ENCODE results near the gene TMEM18.

Gene TMEM18

DNA sequence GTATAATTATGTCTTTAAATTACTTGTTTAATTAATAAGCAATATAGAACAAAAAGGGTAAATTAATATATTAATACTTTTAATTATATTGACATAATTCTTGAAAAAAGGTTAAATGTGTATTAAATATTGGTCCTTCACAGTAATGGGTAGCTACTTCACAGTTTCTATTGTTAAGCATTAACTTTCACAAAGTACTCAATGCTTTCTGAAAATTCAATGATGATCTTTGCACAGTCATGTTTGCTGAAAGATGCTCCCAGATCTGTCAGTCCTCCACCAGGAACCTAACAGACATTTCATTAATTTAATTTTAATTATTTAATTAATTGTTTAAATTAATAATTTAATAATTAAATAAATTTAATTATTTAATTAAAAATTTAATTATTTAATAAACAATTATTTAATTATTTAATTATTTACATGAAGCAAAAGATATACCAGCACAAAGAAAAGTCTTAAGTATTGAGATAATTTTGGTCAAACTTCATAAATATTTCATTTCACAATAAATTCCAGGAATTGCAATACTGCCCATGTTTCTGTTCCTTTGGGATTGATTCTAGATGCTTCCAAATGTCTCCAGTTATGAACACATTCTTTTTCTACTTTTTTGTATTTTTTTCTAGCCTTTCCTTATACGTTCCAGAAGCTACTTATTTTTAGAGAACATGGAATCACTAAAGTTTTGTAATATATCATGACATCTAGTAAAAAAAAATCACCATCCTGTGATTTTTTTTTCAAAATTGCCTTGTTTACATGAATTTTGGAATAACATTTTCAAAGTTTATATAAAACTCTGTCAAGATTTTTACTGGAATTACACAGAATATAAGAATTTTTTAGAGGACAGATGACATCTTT, 46.5 kb downstream of the TMEM18 start:
- H3K36me3 ChIP-seq (ENCODE audit: control insufficient read depth in 2 of 2, insufficient read depth in 1 of 2, low read length in 2 of 2): no peaks in the 10 kb centered on the region
- TF ChIP-seq FEZF1 (tag by site-specific recombination; IDR thresholded peaks at IDR 0.05): no peak
- TF ChIP-seq ZBTB7A (tag by site-specific recombination; IDR thresholded peaks at IDR 0.05; ENCODE audit: low read depth): no peak
- no peak for TF ChIP-seq ZNF76 (tag by site-specific recombination; IDR thresholded peaks at IDR 0.05; ENCODE audit: borderline replicate concordance, low read depth)
- no peak for TF ChIP-seq ZNF48 (tag by site-specific recombination; IDR thresholded peaks at IDR 0.05)
- TF ChIP-seq ZNF211 (tag by site-specific recombination; IDR thresholded peaks at IDR 0.05; ENCODE audit: low read depth): no peak
- no peak for TF ChIP-seq KLF8 (tag by site-specific recombination; IDR thresholded peaks at IDR 0.05)
- TF ChIP-seq ZBTB21 (tag by site-specific recombination; IDR thresholded peaks at IDR 0.05): no peak
- TF ChIP-seq ZNF791 (tag by site-specific recombination; IDR thresholded peaks at IDR 0.05): no peak
- H3K4me1 ChIP-seq (ENCODE audit: control insufficient read depth, insufficient read depth, low read length): no peaks in the 10 kb centered on the region
- POLR2A ChIA-PET: interaction anchor here (0.6 kb wide), 1 partner anchor 95 kb away, joined by 4 read pairs; no protein-coding TSS in a partner anchor
- H3K27ac ChIP-seq (ENCODE audit: extremely low read depth, low read depth, low read length): no peak overlapping the region
- H3K9me3 ChIP-seq (ENCODE audit: control insufficient read depth, insufficient read depth, low read depth, low read length): no peaks in the 10 kb centered on the region
- CTCF ChIA-PET: interaction anchor here (0.6 to 1.3 kb wide), 3 partner anchors 7 to 145 kb away, joined by 3 to 4 read pairs (median 3); no protein-coding TSS in a partner anchor
- no peak overlapping the region for H3K4me3 ChIP-seq (ENCODE audit: low read depth, low read length)

DNA sequence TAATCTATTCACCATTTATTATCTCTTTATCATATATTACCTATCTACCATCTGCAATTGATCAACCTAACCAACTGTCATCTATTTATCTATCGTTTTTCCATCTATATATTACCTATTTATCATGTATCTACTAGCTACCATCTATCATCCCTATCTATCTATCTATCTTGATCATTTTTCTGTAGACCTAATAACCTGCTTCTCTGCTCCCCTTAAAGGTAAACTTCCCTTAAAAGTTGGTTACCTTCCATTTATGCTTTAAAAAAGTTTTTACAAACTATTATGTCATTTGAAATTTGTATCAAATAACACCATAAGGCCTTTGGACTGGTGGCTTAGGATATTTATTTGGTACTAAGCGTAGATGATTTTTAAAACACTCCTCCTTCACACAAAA, 47.2 kb downstream of the TMEM18 start:
- no peak overlapping the region for H3K27ac ChIP-seq (ENCODE audit: extremely low read depth, low read depth, low read length)
- no peaks in the 10 kb centered on the region for H3K9me3 ChIP-seq (ENCODE audit: control insufficient read depth, insufficient read depth, low read depth, low read length)
- H3K36me3 ChIP-seq (ENCODE audit: control insufficient read depth in 2 of 2, insufficient read depth in 1 of 2, low read length in 2 of 2): no peaks in the 10 kb centered on the region
- H3K4me1 ChIP-seq (ENCODE audit: control insufficient read depth, insufficient read depth, low read length): no peaks in the 10 kb centered on the region
- ChIA-PET POLR2A (no interaction called here), CTCF (interaction anchor here (0.7 to 1.3 kb wide), 2 partner anchors 8 to 144 kb away, joined by 3 read pairs; no protein-coding TSS in a partner anchor)
- H3K4me3 ChIP-seq (ENCODE audit: low read depth, low read length): no peak overlapping the region
- TF ChIP-seq ZNF555 (tag by site-specific recombination; conservative IDR thresholded peaks at IDR 0.05) (no peak), ZNF391 (tag by site-specific recombination; IDR thresholded peaks at IDR 0.05; ENCODE audit: borderline replicate concordance, low read depth) (no peak), KLF8 (tag by site-specific recombination; IDR thresholded peaks at IDR 0.05) (no peak), ZNF843 (tag by site-specific recombination; IDR thresholded peaks at IDR 0.05) (no peak), ZFP3 (tag by site-specific recombination; IDR thresholded peaks at IDR 0.05; ENCODE audit: low read depth) (no peak), ZNF157 (tag by site-specific recombination; IDR thresholded peaks at IDR 0.05) (no peak), ZNF830 (tag by site-specific recombination; IDR thresholded peaks at IDR 0.05; ENCODE audit: low read depth) (no peak), ZNF514 (tag by site-specific recombination; IDR thresholded peaks at IDR 0.05) (no peak), GLIS2 (tag by site-specific recombination; IDR thresholded peaks at IDR 0.05) (no peak), ZNF747 (tag by site-specific recombination; IDR thresholded peaks at IDR 0.05) (no peak), ZBTB17 (tag by site-specific recombination; IDR thresholded peaks at IDR 0.05) (no peak)
- TF ChIP-seq, protein P1, sequence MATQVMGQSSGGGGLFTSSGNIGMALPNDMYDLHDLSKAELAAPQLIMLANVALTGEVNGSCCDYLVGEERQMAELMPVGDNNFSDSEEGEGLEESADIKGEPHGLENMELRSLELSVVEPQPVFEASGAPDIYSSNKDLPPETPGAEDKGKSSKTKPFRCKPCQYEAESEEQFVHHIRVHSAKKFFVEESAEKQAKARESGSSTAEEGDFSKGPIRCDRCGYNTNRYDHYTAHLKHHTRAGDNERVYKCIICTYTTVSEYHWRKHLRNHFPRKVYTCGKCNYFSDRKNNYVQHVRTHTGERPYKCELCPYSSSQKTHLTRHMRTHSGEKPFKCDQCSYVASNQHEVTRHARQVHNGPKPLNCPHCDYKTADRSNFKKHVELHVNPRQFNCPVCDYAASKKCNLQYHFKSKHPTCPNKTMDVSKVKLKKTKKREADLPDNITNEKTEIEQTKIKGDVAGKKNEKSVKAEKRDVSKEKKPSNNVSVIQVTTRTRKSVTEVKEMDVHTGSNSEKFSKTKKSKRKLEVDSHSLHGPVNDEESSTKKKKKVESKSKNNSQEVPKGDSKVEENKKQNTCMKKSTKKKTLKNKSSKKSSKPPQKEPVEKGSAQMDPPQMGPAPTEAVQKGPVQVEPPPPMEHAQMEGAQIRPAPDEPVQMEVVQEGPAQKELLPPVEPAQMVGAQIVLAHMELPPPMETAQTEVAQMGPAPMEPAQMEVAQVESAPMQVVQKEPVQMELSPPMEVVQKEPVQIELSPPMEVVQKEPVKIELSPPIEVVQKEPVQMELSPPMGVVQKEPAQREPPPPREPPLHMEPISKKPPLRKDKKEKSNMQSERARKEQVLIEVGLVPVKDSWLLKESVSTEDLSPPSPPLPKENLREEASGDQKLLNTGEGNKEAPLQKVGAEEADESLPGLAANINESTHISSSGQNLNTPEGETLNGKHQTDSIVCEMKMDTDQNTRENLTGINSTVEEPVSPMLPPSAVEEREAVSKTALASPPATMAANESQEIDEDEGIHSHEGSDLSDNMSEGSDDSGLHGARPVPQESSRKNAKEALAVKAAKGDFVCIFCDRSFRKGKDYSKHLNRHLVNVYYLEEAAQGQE (tag by site-specific recombination; IDR thresholded peaks at IDR 0.05): no peak
- TF ChIP-seq, protein P2, sequence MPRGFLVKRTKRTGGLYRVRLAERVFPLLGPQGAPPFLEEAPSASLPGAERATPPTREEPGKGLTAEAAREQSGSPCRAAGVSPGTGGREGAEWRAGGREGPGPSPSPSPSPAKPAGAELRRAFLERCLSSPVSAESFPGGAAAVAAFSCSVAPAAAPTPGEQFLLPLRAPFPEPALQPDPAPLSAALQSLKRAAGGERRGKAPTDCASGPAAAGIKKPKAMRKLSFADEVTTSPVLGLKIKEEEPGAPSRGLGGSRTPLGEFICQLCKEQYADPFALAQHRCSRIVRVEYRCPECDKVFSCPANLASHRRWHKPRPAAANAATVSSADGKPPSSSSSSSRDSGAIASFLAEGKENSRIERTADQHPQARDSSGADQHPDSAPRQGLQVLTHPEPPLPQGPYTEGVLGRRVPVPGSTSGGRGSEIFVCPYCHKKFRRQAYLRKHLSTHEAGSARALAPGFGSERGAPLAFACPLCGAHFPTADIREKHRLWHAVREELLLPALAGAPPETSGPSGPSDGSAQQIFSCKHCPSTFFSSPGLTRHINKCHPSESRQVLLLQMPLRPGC (tag by site-specific recombination; IDR thresholded peaks at IDR 0.05): no peak
- TF ChIP-seq, protein P3, sequence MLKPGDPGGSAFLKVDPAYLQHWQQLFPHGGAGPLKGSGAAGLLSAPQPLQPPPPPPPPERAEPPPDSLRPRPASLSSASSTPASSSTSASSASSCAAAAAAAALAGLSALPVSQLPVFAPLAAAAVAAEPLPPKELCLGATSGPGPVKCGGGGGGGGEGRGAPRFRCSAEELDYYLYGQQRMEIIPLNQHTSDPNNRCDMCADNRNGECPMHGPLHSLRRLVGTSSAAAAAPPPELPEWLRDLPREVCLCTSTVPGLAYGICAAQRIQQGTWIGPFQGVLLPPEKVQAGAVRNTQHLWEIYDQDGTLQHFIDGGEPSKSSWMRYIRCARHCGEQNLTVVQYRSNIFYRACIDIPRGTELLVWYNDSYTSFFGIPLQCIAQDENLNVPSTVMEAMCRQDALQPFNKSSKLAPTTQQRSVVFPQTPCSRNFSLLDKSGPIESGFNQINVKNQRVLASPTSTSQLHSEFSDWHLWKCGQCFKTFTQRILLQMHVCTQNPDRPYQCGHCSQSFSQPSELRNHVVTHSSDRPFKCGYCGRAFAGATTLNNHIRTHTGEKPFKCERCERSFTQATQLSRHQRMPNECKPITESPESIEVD (tag by site-specific recombination; IDR thresholded peaks at IDR 0.05): no peak
- TF ChIP-seq, protein P4, sequence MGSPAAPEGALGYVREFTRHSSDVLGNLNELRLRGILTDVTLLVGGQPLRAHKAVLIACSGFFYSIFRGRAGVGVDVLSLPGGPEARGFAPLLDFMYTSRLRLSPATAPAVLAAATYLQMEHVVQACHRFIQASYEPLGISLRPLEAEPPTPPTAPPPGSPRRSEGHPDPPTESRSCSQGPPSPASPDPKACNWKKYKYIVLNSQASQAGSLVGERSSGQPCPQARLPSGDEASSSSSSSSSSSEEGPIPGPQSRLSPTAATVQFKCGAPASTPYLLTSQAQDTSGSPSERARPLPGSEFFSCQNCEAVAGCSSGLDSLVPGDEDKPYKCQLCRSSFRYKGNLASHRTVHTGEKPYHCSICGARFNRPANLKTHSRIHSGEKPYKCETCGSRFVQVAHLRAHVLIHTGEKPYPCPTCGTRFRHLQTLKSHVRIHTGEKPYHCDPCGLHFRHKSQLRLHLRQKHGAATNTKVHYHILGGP (tag by site-specific recombination; IDR thresholded peaks at IDR 0.05): no peak

Measured in HEK293 (cell line).